ENCODE data around the gene DGCR8.

The DGCR8 gene

GRCh38 chr22:20111689-20112622 is 31.9 kb downstream of the DGCR8 start:
- no peak for DNase-seq

- DNase-seq = no peak
Measured at GRCh38 chr22:20112623-20113511, 32.8 kb downstream of the DGCR8 start.

GRCh38 chr22:20113551-20114310 is 33.7 kb downstream of the DGCR8 start:
- no peak for DNase-seq

- DNase-seq = no peak
Measured at GRCh38 chr22:20114506-20115475, 34.8 kb downstream of the DGCR8 start.

- DNase-seq = no peak
Measured at GRCh38 chr22:20115691-20116375, 35.8 kb downstream of the DGCR8 start, which contains the start of gene RANBP1. RANBP1 (plus strand) TSS chr22:20116104; CDS start chr22:20116185, 81 bp downstream.

- DNase-seq = no peak
Measured at GRCh38 chr22:20116376-20116950, 36.4 kb downstream of the DGCR8 start.

- peak; percentile 97 for DNase-seq
Measured at GRCh38 chr22:20116951-20117632, 37.1 kb downstream of the DGCR8 start, which contains the start of gene TRMT2A. TRMT2A (minus strand) TSS chr22:20117226; CDS start chr22:20116906, 320 bp downstream.

- DNase-seq = peak; percentile 54
Measured at GRCh38 chr22:20117633-20118299, 37.7 kb downstream of the DGCR8 start.

- DNase-seq = no peak
Measured at GRCh38 chr22:20118300-20119020, 38.4 kb downstream of the DGCR8 start.

- DNase-seq = no peak
Measured at GRCh38 chr22:20121856-20122415, 41.9 kb downstream of the DGCR8 start.

GRCh38 chr22:20123366-20124082 is 43.5 kb downstream of the DGCR8 start:
- no peak for DNase-seq

- no peak for DNase-seq
Measured at GRCh38 chr22:20124083-20124787, 44.2 kb downstream of the DGCR8 start.

- DNase-seq = no peak
Measured at GRCh38 chr22:20125201-20126174, 45.4 kb downstream of the DGCR8 start.

- no peak for DNase-seq
Measured at GRCh38 chr22:20126284-20127029, 46.4 kb downstream of the DGCR8 start.

Data from CD4-positive, alpha-beta T cell treated with Interleukin-15 for 1 hour (primary cell).